GM21447 (cell line): ENCODE data around the gene LIN7B.

Experiments
- ATAC-seq: cut with Tn5 transposase; IDR thresholded peaks from one replicate; pipeline ENCODE4 v1.9.1; 2021; ENCODE audit not compliant: unreplicated experiment

LIN7B gene

GRCh38 chr19:49160450-49161189 lies 46.5 kb downstream of the LIN7B start:
- ATAC-seq, result no peak

- ATAC-seq, result no peak
These were observed 47.8 kb downstream of the LIN7B start for GRCh38 chr19:49161987-49162386.

- ATAC-seq, result no peak
These were observed 51.1 kb downstream of the LIN7B start for GRCh38 chr19:49165111-49165750.

GRCh38 chr19:49165865-49166301 lies 51.7 kb downstream of the LIN7B start:
- ATAC-seq, result no peak

GRCh38 chr19:49167857-49168409 lies 53.8 kb downstream of the LIN7B start:
- ATAC-seq, result no peak
